ENCODE data around the gene CACNG4. TPM values are rescaled to one million over a fixed set of nuclear protein-coding genes. Genes with fewer than 3 reads are reported as not detected.
A peak's percentile ranks its signal among the peaks of the same experiment; 100 is the strongest.
"Not testable (repeated sequence)": the region's sequence is repeated elsewhere in the genome, so short reads cannot be mapped to it uniquely, and the experiment has no call there.

The CACNG4 gene
- total RNA-seq, 1 experiment from 2014 or later = 26.1 TPM

- peak; percentile 42 for DNase-seq (ENCODE audit: low spot score)
These were observed 658 bp downstream of the CACNG4 start for GRCh38 chr17:66964930-66965800.

- DNase-seq (ENCODE audit: low spot score) = no peak
These were observed 1.3 kb downstream of the CACNG4 start for GRCh38 chr17:66965801-66966262.

- no peak for DNase-seq (ENCODE audit: low spot score)
These were observed 1.8 kb downstream of the CACNG4 start for GRCh38 chr17:66966298-66966697.

GRCh38 chr17:66966704-66967418, 2.4 kb downstream of the CACNG4 start:
- DNase-seq (ENCODE audit: low spot score) = no peak

- no peak for DNase-seq (ENCODE audit: low spot score)
These were observed 3.5 kb downstream of the CACNG4 start for GRCh38 chr17:66967837-66968543.

GRCh38 chr17:66968916-66969315, 4.4 kb downstream of the CACNG4 start:
- no peak for DNase-seq (ENCODE audit: low spot score)

- no peak for DNase-seq (ENCODE audit: low spot score)
These were observed 5.6 kb downstream of the CACNG4 start for GRCh38 chr17:66970140-66970539.

- no peak for DNase-seq (ENCODE audit: low spot score)
These were observed 6.3 kb downstream of the CACNG4 start for GRCh38 chr17:66970797-66971196.

GRCh38 chr17:66971264-66971663, 6.8 kb downstream of the CACNG4 start:
- no peak for DNase-seq (ENCODE audit: low spot score)

- no peak for DNase-seq (ENCODE audit: low spot score)
These were observed 7.4 kb downstream of the CACNG4 start for GRCh38 chr17:66971730-66972441.

- not testable (repeated sequence) for DNase-seq (ENCODE audit: low spot score)
These were observed 7.9 kb downstream of the CACNG4 start for GRCh38 chr17:66972442-66972830.

GRCh38 chr17:66975188-66975587, 10.7 kb downstream of the CACNG4 start:
- no peak for DNase-seq (ENCODE audit: low spot score)

GRCh38 chr17:66975614-66976378, 11.3 kb downstream of the CACNG4 start:
- DNase-seq (ENCODE audit: low spot score) = peak; percentile 49

GRCh38 chr17:66976379-66976663, 11.8 kb downstream of the CACNG4 start:
- DNase-seq (ENCODE audit: low spot score) = no peak

GRCh38 chr17:66976781-66977201, 12.3 kb downstream of the CACNG4 start:
- DNase-seq (ENCODE audit: low spot score) = no peak

- no peak for DNase-seq (ENCODE audit: low spot score)
These were observed 14.1 kb downstream of the CACNG4 start for GRCh38 chr17:66978514-66979061.

GRCh38 chr17:66980896-66981295, 16.4 kb downstream of the CACNG4 start:
- DNase-seq (ENCODE audit: low spot score) = no peak

- DNase-seq (ENCODE audit: low spot score) = peak; percentile 87
These were observed 17.5 kb downstream of the CACNG4 start for GRCh38 chr17:66981983-66982508.

- no peak for DNase-seq (ENCODE audit: low spot score)
These were observed 19.0 kb downstream of the CACNG4 start for GRCh38 chr17:66983414-66984021.

GRCh38 chr17:66984730-66985129, 20.2 kb downstream of the CACNG4 start:
- DNase-seq (ENCODE audit: low spot score) = no peak
